Measurements from ENCODE around the gene TCP11L2. TPM values are rescaled to one million over a fixed set of nuclear protein-coding genes. Genes with fewer than 3 reads are reported as not detected.

Gene TCP11L2
- total and polyA plus RNA-seq, 2 of the 13 experiments (the other 11 are each of a cell fraction or from before 2014, with no cell fraction given): 4.6 to 24.1 TPM

- TF ChIP-seq MTA3 (CRISPR knock-in tag; IDR thresholded peaks at IDR 0.05) (no peak), ZNF256 (CRISPR knock-in tag; conservative IDR thresholded peaks at IDR 0.05) (no peak), TFDP1 (CRISPR knock-in tag; IDR thresholded peaks at IDR 0.05; ENCODE audit: borderline replicate concordance) (peak; percentile 85), ZNF713 (CRISPR knock-in tag; IDR thresholded peaks at IDR 0.05) (peak; percentile 73; the same call in 1 of the 2 replicates), ZBTB2 (CRISPR knock-in tag; IDR thresholded peaks at IDR 0.05; ENCODE audit: low read depth) (peak; percentile 68), ZNF530 (CRISPR knock-in tag; IDR thresholded peaks at IDR 0.05; ENCODE audit: low read depth) (no peak), ZFAT (CRISPR knock-in tag; conservative IDR thresholded peaks at IDR 0.05) (peak; percentile 61; the same call in 1 of the 2 replicates), KDM5B (CRISPR knock-in tag; IDR thresholded peaks at IDR 0.05; ENCODE audit: borderline replicate concordance) (peak; percentile 97), CENPT (CRISPR knock-in tag; IDR thresholded peaks at IDR 0.05; ENCODE audit: low read depth) (no peak; the same call in 1 of the 2 replicates), ATAD3A (CRISPR knock-in tag; IDR thresholded peaks at IDR 0.05) (0 out of 2 replicates have a peak, but pooled peaks have one; percentile 20), DPF2 (CRISPR knock-in tag; IDR thresholded peaks at IDR 0.05; ENCODE audit: borderline replicate concordance, low read depth) (0 out of 2 replicates have a peak, but pooled peaks have one; percentile 11), ASH2L (IDR thresholded peaks at IDR 0.05; ENCODE audit: insufficient read length, low read depth, low read length) (peak; percentile 96), ZBTB34 (CRISPR knock-in tag; IDR thresholded peaks at IDR 0.05) (peak; percentile 93), ZFP90 (CRISPR knock-in tag; IDR thresholded peaks at IDR 0.05; ENCODE audit: borderline replicate concordance) (peak; percentile 84; the same call in 1 of the 2 replicates), NFRKB (IDR thresholded peaks at IDR 0.05) (no peak), NONO (IDR thresholded peaks at IDR 0.05) (no peak), NONO (CRISPR knock-in tag; conservative IDR thresholded peaks at IDR 0.05) (peak; percentile 96), BCL6 (CRISPR knock-in tag; IDR thresholded peaks at IDR 0.05) (peak; percentile 66), ELF4 (CRISPR knock-in tag; IDR thresholded peaks at IDR 0.05; ENCODE audit: borderline replicate concordance) (0 out of 2 replicates have a peak, but pooled peaks have one; percentile 55), PAF1 (CRISPR knock-in tag; IDR thresholded peaks at IDR 0.05) (no peak), CSRNP2 (CRISPR knock-in tag; conservative IDR thresholded peaks at IDR 0.05; ENCODE audit: low read depth) (no peak), TBL1XR1 (IDR thresholded peaks at IDR 0.05; ENCODE audit: borderline replicate concordance, low read length, partially characterized antibody) (no peak), ESRRA (CRISPR knock-in tag; IDR thresholded peaks at IDR 0.05; ENCODE audit: low read depth) (peak; percentile 83), CC2D1A (CRISPR knock-in tag; IDR thresholded peaks at IDR 0.05) (no peak), TBX3 (IDR thresholded peaks at IDR 0.05; ENCODE audit: borderline replicate concordance) (0 out of 2 replicates have a peak, but pooled peaks have one; percentile 41)
Observed at GRCh38 chr12:106357549-106358395, 55.2 kb downstream of the TCP11L2 start, which contains the start of gene POLR3B (continued).
